NCI-H128 (cell line): ENCODE results near the gene TMLHE.
"Not testable (repeated sequence)": the region's sequence is repeated elsewhere in the genome, so short reads cannot be mapped to it uniquely, and the experiment has no call there.

ENCODE experiments used
- DNase-seq: peaks from one replicate; lab custom pipeline; 2025; ENCODE audit not compliant: unreplicated experiment; lab: John Stamatoyannopoulos, UW

TMLHE gene

DNA sequence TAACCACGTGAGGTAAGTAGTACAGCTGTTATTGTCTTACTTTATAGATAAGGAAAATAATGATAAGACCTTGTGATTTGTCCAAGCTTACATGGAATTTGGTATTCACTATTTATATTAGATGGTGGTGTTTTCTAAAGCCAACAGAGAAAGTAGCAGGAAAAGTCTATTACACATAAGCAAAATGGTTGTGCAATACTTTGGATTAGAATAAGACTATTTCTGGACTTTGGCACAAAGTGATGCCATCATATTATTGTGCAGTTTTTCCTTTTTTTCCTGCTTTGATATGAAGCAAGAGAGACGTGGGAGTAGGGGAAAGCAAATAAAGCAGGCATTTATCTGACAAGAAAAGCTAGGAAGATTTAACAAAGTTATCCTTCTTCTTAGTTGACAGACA, 117.6 kb downstream of the TMLHE start:
- DNase-seq: not testable (repeated sequence)

DNA sequence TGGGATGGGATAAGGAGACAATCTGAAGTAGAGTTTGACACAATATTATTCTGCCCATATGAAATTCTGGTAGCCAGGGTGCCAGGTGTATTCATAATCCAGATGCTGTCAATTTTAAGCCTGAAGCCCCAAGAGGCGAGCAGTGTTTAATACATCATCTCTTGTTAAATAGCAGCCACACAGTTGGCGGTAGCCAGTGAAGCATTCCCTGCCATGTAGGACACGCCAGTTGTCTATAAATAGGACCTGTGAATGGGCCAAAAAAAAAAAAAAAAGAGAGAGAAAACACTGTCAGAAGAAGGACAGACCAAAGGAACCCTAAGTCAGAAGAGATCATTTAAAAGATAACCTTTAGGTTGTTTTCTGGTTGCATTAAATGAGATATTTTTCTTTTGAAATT, 121.3 kb downstream of the TMLHE start:
- not testable (repeated sequence) for DNase-seq

DNA sequence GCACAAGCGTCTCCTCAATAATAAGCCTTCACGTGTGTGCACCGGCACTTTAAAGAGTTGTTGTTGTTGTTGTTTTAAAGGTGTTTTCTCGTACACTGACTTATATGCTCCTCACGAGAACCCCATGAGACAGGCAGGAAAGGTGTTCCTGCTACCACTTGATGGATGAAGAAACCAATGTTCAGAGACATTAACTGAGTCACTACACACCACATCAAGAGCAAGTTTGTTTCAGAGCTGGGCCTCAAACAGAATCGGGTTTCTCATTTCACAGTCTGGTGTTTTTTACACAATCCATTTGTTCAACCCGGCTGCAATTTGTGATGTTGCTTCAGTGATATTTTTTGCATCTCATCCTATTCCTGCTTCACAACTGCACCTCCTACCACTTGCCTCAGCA, 135.6 kb downstream of the TMLHE start:
- not testable (repeated sequence) for DNase-seq

DNA sequence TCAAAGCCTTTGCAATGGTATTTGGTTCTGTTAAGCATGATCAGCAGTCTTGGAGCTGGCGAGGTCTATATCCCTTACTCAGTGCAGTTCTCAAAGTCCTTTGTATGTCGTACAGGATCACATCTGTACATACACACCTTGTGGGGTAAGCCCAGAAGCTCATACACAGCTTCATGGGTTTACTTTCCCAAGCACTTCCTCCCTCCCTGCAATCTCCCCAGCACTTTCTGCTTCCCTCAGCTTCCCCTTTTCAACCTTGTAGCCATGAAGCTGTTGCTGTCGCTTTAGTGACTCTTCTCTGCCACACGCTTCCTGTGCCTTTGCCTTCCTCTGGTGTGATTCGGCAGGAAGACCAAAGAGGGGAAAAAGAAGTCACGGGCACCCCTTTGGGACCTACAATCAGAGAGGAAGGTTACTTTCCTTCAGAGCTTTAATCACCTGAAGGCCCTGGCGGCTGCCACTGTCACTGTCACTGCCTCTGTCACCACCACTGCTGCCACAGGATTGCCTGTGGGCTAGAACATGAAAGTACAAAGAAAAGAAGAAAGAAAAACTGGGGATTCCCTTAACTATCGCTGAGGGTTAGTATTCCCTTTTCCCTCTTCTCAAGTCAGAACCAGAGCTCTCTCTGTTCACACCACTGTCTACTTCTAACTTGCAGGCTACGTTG, 146.3 kb downstream of the TMLHE start:
- not testable (repeated sequence) for DNase-seq

DNA sequence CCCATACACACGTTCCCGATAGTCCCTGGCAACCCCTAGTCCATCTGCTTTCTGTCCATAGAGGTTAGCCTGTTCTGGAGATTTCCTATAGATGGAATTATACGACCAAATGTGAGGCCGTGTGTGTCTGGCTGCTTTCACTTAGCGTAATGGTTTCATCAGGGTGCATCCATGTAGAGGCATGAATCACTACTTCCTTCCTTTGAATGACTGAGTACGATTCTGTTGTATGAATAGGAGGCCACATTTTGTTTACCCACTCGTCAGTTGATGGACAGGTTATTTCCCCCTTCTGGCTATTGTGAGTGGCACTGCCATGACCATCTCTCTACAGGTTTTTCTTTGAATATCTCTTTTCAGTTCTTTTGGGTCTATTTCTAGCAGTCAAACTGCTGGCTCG, 152.3 kb downstream of the TMLHE start:
- not testable (repeated sequence) for DNase-seq

DNA sequence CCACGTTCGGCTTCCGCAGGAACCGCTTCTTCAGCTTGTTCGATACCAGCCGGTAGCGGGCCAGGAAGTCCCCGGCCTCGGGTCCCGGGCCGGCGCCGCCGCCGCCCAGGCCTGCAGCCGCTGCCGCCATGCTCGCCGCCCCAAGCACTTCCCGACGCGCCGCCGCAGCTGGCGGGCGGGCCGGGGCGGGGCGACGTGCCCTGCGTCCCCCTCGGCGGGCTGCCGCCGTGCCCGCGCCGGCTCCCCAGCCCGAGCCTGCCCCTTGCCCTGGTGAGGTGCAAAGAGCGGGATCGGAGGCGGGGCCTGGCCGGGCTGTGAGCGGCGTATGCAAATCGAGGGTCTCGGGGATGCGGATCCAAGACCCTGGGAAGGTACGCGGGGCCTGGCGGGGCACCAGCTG, 154.3 kb downstream of the TMLHE start, which contains the start of gene F8A3:
TSS of gene F8A3 (minus strand) at position 150 of the 400 bp plus-strand sequence. CDS start at position 130, 20 bp downstream.
- DNase-seq: not testable (repeated sequence)

DNA sequence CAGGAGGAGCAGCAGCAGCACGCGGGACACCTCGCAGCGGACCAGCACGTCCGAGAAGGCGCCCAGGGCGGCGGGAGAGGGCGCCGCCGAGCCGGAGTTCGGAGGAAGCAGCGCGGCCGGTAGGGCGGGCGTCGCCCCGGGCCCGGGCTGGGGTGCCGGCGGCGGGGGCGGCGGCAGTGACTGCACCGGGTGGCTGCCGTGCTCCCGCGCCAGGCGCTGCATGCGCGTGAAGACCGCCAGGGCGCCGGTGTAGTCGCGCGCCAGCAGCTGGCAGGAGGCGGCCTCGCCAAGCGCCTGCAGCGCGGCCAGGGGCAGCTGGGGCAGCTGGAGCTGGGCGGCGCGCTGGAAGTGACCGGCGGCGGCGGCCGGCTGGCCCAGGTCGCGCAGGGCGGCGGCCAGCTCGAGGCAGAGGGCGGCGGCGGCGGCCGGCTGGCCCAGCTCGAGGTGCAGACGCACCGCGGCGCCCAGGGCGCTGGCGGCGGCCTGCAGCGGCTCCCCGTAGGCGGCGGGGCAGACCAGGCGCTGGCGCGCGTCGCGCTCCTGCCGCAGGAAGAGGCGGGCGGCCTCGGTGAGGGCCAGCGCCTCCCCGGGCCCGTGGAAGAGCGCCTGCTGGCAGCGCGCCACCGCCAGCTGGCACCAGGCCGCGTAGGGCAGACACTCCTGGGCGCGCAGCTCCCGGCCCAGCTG, 154.8 kb downstream of the TMLHE start:
- not testable (repeated sequence) for DNase-seq

DNA sequence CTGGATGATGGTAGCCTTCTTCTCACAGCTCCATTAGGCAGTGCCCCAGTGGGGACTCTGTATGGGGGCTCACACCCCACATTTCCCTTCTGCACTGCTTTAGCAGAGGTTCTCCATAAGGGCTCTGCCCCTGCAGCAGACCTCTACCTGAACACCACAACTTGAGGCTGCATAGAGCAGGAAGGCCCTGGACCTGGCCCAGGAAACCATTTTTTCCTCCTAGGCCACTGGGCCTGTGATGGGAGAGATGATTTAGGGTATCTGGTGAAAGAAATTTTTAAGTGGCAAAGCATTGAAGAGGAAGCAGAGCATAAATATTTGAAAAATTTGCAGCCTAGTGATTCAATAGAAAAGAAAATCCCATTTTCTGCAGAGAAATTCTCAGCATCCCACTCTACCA, 171.7 kb downstream of the TMLHE start:
- DNase-seq: no peak
